HG03342 (cell line): Measurements from ENCODE around the gene SAMD9L.
"Not testable (repeated sequence)": the region's sequence is repeated elsewhere in the genome, so short reads cannot be mapped to it uniquely, and the experiment has no call there.

Experiments
- ATAC-seq: cut with Tn5 transposase; IDR thresholded peaks from one replicate; pipeline ENCODE4 v1.9.1; 2021; ENCODE audit warnings: mild to moderate bottlenecking, moderate library complexity; ENCODE audit not compliant: unreplicated experiment

SAMD9L gene

DNA sequence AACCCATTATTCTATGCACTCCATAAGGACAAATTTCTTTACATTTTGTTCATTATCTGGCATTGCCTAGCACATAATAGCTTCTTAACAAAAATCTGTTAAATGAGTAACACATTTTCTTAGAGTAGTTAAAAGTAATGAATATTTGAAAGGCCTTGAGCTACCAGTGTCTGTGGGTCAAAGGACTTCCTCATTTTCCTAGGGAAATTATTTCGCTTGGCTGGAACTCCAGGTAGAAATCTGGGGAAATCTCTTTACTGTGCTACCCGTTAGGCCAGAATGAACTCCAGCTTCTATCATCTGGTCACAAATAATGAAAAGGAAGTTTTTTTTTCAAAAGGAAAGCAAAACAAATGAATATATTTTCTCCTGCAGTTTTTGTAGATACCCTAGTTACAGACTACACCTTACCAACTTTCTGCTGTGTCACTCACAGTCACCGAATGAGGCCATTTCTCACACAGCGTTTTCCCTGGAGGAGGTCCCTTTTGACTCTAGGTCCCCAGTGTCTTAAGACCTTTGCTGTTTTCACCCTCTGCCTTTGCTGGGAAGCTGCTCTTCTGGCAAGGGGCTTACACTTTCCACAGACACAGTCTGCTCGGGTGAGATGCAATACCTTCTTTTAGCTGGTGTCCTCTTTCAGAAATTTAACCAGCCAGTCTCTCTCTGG lies 1.6 kb downstream of the SAMD9L start:
- peak; percentile 36 for ATAC-seq

DNA sequence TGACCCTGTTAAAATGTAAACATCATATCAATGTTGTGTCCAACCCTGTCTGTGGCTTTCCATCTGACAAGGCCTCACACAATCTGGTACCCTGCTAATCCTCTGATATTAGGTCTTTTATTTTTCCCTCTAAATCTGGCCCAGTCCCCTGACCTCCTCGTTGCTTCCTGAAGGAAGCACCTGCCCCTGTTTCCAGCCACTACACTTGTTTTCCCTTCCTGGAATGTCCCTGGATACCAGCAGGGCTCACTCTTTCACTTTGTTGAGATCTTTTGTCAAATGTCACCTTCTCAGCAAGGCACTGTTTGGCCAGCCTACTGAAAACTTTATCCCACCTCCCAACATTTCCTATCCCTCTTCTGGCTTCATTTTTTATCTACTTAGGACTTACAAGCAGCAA lies 2.1 kb downstream of the SAMD9L start:
- ATAC-seq, result no peak

DNA sequence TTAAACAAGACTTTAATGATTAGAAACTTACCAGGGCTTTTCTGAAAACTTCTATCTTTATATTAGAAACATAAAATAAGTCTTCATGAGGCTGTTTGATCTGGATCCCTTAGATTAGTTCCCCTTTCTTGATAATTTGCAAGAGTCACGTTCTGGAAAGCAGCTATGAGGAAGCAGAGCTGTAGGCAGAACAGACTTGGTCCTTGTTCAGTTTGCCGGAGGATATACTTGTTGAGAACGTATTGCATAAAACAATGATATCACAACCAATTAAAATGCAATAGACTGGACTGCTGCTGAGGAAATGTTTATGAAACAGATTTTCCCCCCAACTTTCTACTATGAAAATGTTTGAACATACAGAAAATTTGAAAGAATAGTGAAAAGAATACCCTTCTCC lies 2.8 kb downstream of the SAMD9L start:
- no peak for ATAC-seq

DNA sequence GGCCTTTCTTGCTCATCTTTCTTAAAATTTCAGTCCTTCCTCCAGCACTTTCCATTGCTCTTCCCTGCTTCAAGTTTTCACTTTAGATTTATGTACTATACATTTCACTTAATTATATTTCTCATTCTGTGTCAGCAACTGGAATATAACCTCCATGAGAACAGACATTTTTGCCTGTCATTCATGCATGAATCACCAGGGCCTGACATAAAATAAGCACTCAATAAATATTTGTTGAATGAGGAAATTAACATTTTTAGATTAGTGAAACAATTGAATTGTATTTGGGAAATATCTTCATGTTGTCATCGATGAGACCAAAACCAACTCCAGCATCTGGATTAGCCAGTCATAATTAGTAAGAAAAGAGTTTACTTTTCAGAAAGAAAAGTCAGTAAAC lies 6.1 kb downstream of the SAMD9L start:
- no peak for ATAC-seq

DNA sequence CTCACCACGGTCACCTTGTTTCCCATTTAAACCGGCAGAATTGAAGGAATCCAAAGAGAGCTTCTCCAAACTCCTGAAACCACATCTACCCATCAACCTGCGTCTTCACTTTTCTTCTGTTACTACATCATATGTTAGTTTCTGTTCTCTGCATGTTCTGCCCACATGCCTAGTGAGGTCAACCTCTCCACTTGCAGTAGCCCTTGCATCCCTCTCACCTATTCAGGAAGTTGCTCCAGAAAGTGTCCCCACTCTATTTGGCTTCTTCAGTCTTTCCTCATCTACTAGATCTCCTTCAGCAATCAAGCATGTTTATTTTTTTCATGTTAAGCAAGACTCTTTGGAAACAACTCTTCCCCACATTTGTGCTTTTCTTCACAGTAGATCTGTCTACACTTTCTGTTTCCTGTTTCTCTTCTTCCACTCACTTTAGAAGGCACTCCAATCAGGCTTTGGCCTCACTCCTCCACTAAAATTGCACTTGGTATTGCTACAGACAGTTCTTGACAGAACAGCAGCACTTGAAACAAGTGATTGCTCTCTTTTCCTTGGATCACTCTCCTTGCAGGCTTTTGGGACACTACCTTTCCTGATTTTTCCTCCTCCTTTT lies 7.5 kb downstream of the SAMD9L start:
- ATAC-seq, result no peak

DNA sequence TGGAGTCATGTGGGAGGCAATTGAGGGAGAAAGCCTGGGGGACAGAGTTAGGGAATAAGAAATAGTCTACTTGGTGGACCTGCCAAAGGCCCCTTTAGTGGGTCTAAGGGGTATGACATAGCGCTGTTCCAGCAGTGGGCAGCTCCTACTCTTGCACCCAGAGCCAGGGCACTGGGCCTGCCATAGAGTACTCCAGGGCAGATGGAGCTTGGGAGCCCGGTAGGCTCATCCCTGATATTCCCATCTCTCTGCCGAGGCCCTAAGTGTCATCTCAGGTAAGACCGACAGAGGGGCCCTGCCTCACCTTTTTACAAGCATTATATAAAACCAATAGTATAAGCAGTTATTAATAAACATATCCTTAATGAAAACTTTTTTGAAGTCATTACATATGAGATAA lies 9.6 kb downstream of the SAMD9L start:
- ATAC-seq, result no peak

DNA sequence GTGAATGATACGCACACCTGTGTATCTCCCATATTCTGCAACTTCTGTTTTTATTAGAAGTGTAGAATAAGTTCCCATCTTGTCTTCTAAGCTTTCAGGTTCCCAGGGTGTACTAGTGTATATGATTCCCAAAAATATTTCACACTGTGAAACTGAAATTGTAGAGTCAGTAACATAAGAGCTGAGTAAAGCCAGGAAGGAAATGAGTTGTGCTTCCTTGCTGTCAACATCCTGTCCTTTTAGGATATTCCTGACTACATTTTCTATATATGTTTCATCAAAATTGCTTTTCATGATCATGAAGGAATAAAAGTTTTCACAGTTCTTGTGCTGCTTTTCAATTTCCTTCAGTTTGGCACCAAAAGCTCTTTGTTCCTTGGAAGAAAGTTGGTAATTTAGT lies 15.2 kb downstream of the SAMD9L start:
- ATAC-seq, result no peak

DNA sequence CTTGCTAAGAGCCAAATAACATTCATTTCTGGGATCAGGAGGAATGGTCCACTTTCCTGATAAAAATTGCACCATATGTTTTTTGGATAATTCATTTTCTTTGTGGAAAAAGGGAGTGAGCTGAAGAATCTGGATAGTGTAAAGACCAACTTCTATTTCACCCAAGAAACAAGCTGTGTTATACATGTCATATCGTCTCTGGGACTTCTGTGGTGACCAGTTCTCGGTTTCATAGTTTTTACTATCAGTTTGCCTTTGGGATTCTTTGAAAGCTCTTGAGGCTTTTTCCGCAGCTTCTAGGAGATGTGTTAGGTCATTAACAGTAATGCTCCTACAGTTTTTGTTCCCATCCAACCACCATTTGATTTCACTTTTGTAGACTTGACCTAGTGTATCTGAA lies 16.0 kb downstream of the SAMD9L start:
- no peak for ATAC-seq

DNA sequence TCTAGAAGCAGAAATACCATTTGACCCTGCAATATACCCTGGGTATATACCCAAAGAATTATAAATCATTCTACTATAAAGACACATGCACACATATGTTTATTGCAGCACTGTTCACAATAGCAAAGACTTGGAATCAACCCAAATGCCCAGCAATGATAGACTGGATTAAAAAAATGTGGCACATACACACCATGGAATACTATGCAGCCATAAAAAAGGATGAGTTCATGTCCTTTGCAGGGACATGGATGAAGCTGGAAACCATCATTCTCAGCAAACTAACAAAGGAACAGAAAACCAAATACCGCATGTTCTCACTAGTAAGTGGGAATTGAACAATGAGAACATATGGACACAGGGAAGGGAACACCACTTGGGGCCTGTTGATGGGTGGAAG lies 21.2 kb downstream of the SAMD9L start:
- not testable (repeated sequence) for ATAC-seq

DNA sequence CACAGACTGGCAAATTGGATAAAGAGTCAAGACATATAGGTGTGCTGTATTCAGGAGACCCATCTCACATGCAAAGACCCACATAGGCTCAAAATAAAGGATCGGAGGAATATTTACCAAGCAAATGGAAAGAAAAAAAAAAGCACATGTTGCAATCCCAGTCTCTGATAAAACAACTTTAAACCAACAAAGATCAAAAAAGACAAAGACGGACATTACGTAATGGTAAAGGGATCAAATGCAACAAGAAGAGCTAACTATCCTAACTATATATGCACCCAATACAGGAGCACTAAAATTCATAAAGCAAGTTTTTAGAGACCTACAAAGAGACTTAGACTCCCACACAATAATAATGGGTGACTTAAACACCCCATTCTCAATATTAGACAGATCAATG lies 24.7 kb downstream of the SAMD9L start:
- not testable (repeated sequence) for ATAC-seq

DNA sequence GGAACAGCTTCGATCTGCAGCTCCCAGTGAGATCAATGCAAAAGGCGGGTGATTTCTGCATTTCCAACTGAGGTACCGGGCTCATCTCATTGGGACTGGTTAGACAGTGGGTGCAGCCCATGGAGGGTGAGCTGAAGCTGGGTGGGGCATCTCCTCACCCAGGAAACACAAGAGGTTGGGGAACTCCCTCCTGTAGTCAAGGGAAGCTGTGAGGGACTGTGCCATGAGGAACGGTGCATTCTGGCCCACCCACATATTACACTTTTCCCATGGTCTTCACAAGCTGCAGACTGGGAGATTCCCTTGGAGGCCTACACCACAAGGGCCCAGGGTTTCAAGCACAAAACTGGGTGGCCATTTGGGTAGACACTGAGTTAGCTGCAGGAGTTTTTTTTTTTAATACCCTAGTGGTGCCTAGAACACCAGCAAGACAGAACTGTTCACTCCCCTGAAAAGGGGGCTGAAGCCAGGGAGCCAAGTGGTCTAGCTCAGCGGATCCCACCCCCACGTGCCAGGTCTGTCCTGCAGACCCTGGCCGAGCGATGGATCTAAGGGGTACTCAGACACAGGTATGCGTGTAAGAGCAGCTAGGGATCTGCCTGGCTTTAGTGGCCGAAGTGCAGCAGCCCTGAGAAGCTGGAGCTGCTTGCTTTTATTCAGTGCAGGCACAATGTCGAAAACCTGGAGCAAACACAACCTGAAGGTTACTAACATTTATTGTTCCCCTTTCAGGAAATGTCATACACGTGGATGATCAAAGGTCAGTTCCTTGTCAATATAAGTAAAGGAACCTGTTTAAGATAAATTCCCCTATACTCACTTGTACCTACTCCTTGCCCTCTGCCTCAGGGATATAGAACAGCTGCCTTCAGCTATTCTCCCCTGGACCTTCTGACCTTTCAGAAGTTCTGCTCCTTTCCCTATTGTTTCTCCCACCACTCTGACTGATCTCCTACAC lies 27.3 kb downstream of the SAMD9L start:
- no peak for ATAC-seq

DNA sequence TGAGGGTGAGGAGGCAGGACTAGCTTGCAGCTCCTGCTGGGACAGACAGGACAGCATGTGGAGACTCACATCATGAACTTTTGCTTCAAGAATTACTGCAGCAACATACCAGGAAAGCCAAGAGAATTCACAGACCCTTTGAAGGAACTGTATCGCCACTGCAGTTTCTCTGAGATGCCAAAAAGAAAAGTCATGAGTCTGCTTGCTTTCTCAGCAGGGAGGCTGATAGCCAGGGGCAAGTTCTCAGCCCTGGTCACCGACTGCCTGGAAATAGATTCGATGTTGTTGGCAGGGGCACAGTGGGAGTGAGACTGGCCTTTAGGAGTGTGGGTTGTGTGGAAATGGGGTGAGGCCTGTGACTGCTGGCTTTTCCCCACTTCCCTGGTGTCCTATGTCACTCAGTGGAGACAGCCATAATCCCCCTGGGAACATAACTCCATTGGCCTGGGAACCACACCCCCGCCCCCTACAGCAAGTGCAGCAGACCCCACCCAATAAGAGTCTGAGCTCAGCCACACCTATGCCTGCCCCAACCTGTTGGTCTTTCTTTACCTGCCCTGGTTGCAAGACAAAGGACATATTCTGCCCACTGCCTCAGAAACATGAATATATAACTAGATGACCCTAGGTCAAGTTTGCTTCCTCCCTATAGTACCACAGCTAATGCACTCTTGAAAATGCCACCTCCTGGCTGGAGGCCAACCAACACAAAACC lies 28.8 kb downstream of the SAMD9L start:
- no peak for ATAC-seq

DNA sequence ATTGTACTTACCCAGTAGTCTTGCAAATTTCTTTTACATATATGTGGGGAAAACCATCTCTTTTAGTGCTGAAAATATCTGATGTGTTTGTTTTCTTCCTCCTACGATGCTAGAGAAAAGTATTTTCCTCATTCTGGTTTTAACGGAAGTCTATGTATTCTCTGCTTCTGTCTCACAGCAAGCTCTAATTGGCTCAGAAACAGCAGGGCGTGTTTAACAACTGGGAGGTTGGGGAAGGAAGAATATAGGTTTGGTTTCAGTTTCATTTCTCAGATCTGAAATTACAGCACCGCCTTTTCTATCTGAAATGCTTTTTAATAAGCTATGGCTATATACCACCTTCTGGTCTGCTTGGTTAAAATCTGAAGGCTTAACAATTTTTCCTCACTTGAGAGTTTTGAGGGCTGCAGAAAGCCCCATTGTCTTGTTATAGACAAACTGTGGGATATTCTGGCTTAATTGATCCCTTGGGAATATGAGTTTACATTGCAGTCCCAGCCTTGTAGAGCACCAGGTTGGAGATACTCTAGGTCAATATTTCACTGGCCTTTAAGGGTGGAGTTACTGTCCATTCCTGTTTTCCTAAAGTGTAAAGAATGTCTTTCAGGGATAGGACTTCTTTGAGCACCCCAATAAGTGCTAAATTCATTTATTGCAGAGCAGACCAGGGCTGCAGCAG lies 30.2 kb downstream of the SAMD9L start, which contains the start of gene SAMD9:
SAMD9 (minus strand) TSS at position 128 of the 679 bp plus-strand sequence. CDS start 11,882 bp downstream, outside the sequence.
- ATAC-seq, result peak; percentile 100

DNA sequence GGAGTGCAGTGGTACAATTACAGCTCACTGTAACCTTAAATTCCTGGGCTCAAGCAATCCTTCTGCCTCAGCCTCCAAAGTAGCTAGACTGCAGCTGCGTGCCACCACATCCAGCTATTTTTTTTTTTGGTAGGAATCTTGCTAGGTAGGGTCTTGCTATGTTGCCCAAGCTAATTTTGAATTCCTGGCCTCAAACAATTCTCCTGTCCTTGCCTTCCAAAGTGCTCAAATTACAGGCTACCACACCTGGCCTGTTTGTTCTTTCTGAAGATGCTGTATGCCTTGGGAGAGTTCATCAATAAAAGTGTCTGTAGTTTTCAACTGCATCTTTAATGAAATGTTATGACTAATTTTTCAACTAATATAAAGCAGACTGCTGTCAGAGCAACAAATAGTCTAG lies 30.9 kb downstream of the SAMD9L start:
- no peak for ATAC-seq

DNA sequence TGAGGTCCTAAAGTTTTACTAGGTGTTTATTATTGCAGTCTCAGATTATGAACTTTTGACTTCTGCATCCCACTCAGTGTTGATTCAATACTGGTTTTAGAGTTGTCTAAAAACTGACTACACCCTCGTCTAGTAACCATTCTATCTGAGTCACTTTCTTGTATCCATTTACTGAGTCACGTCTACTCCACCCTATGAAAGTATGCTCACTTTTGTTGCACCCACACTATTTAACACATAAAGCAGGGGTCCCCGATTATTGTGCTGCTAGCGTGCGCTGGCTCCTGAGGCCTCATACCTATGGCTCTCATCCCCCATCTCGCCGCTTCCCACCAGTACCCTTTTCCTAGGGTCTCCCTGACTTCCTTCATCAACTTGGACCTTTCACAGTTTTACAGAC lies 32.4 kb downstream of the SAMD9L start:
- ATAC-seq, result no peak

DNA sequence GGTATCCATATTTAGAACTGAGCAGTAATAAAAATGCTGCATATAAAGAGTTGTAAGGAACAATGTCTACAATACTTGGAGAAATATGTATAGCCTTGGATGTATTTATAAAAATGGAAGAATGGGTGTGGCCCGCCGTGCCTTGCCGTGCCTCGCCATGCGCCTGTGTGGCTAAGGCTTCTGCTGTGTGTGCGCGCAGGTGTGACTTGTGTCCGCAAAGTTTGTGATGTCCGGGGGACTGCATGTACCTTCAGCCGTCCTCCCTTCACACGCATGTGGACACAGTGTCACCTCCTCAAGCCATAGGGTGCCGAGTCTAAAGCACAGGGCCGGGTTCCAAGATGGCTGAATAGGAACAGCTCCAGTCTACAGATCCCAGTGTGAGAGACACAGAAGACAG lies 40.2 kb downstream of the SAMD9L start:
- no peak for ATAC-seq

DNA sequence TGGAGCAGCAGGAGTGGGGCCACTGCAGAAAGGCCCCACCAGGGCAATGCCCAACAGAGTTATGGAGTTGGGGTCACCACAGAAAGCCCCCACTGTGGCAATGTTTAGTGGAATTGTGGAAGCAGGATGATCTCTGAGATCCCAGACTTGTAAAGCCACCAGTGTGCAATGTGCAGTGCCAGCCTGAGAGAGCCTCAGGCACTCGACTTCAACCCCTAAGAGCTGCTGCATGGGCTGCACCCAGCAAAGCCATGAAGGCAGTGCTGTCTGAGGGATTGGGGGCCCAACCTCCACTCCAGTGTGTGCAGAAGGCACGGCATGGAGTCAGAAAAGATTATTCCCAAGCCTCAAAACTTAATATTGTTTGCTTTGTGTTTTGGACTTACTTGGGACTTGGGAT lies 50.8 kb downstream of the SAMD9L start:
- no peak for ATAC-seq

DNA sequence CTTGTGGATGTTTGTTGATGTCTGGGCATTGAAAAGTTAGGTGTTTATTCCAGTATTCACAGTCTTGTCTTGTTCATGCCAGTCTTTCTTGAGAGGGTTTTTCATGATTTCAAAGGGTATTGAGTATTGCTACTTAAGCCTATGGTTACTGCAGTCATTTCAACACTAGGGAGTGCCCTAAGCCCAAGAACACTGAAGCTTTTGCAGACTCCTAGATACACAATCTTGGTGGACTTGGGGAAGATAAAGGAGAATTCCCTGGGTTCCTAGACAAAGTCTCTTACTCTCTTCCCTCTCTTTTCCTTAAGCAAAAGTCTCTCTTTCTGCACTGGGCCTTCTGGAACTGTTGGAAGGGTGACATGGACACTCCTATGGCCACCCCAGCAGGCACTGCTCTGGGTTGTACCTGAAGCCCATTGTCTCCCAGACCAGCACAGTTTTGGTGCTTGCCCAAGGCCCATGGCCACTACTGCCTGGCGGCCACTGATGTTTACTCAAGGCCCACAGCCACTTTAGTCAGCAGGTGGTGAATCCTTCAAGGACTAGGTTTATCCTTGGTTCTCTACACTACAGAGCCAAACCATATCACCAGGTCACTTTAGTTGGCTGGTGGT lies 55.3 kb downstream of the SAMD9L start:
- peak; percentile 88 for ATAC-seq
